ENCODE results near the gene SERP2.
A peak's percentile ranks its signal among the peaks of the same experiment; 100 is the strongest.

Gene SERP2

GRCh38 chr13:44413095-44413494, 39.5 kb downstream of the SERP2 start:
- DNase-seq, result no peak

GRCh38 chr13:44414716-44415115, 41.1 kb downstream of the SERP2 start:
- no peak for DNase-seq

GRCh38 chr13:44415815-44416214, 42.2 kb downstream of the SERP2 start:
- DNase-seq, result no peak

DNA sequence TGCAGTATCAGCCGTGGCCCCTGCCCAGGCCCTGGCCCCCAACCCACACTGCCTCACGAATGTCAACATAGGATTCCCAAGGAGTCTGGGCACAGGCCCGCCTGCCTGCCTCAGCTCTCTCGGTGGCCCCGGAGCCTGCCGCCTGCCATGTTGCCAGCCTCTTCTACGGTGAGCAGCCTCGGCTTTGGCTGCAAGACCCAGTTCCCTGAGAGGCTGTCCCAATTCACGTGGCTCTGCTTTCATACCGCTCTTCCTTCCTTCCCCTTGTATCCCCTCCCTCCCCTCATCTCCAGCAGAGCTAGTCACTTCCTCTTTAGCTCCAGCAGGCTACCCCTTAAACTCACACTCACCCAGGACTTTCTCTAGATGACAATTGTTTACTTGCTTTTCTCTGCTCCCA, 42.7 kb downstream of the SERP2 start:
- no peak for DNase-seq

GRCh38 chr13:44416744-44417143, 43.1 kb downstream of the SERP2 start:
- no peak for DNase-seq

DNA sequence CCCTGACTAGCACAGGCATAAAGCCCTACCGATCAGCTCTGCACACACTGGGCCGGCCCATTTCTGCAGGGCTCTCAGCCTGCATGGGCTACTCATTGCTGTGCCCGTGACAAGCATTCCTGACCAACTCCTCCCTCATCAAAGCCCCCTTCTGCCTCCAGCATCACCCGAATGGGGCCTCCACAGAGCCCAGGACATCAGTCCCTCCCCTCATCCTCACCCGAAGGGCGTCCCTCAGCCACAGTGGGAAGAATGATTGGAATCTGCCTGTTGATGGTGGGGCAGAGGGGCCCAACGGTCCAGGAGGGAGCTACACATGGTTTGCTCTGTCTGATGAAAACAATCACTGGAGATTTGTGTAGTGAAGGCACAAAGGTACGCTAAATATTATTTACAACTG, 43.8 kb downstream of the SERP2 start:
- DNase-seq, result no peak

DNA sequence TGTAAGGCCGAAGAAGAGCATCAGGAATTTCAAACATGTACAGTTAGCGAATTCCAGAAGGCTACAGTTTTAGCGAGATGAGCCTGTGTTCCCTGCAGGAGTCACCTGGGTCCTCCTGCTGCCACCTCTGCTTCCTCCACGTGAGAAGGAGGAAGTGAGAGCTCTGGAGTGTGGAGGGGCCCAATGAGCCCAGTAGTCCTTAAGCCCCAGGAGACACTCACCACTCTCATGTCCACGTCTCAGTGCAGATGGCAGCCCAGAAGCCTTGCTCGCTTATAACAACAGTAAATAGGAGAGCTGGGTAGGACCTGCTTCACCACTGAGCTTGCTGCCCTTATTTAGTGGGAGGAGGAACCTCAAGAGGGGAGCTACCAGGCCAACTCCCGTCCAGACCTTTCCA, 44.3 kb downstream of the SERP2 start:
- DNase-seq, result peak; percentile 43

- no peak for DNase-seq
Observed at GRCh38 chr13:44420376-44421220, 47.0 kb downstream of the SERP2 start.

GRCh38 chr13:44421853-44422525, 48.4 kb downstream of the SERP2 start:
- DNase-seq, result no peak

DNA sequence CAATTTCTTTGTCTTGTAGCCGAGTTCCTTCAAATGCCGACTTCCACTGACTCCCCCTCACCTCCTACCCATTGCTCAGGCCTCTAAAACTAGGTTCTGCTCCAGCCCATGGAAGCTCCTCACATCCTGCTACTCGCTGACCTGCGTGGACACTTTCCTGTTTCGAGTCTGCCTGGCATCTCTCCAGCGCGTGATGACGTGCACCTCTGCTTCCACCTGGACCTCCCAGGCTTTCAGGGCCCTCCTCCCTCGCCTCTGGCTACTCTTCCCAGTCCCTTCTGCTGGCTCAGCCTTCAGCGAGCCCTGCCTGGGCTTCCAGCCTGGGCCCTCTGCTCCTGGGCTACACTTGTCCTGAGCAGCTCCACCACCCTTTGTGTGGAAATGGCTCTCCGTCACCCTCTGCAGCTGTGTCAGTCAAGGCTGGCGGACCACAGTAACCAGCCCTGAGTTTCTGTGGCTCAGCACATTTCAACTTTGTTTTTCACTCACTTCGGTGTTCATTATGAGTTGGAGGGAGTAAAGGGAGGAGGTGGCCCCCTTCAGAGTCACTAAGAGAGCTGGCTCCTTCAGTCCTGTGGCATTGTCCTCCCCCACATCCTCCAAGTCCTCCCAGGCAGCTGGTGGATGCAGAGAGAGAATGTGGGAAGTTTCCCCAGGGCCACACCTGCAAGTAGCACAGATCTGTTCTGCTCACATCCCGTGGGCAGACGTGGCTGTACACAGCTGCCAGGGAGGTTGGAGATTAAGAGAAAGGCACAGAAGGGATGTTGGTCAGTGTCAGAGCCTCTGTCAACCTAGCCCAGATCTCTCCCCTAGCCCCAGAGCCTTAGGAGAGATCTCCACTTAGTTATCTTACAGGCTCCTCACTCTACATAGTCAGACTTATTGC, 49.4 kb downstream of the SERP2 start:
- peak; percentile 78 for DNase-seq

- DNase-seq, result no peak
Observed at GRCh38 chr13:44423824-44424223, 50.2 kb downstream of the SERP2 start.

DNA sequence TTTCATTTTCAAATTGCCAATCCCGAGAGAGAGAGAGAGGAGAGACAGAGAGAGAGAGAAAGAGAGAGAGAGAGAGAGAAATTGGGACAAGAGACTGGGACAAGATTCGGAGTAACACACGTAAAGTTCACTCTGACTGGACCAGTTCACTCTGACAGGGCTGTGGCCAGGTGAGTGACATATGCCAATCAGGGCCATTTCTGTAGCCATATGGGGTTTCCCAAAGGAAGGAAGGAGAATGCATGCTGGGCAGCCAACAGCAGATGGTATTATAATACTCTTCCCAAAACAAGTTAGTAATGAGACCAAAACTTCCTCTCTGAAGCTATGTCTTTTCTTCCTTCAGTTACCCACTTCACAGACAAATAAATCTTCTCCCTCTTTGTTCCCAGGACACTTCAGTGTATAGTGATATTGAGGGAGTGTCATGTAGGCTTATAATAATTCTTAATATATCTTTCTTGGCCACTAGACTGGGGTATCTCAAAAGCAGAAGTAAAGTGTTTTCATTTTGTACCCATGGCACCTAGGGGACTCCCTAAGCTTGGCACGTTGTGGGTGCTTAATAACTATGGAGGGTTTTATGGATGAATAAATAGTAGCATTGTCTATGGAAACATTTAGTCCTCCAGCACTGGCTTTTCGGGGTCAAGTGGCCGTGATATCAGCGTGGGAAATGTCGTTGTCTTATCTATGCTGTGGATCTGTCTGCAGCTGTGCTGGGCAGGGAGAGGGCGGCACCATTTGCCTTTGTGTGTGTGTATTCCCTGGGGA, 51.6 kb downstream of the SERP2 start:
- DNase-seq, result no peak

DNA sequence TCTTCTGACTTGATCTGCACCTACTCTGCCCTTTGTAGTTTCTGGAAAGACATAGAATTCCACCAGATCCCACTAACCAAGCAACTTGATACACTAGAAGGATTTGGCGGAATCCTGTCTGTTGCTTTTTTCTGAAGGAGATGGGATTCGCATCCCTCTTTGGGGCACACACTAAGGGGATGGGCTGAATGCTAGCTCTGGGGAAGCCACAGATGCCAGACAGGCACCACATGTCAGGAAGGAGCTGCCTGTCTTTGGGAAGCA, 52.1 kb downstream of the SERP2 start:
- no peak for DNase-seq

GRCh38 chr13:44426461-44426860, 52.8 kb downstream of the SERP2 start:
- DNase-seq, result no peak

DNA sequence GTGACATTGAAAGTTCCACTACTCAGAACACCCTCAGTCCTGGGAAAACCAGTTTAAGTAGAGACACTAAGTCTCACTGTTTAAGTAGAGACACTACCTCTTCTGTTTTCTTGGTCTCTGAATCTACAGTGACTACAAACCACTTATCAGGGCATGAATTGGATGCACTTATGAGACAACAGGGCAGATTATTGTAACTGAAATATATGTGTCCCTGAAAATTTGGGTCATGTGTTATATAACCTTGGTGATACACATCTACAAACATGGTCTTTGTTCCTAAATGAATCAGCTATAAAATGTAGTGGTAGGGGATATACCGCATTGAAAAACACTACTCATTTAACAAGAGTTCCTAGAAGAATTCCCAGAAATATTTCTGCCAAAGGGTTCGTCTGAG, 55.7 kb downstream of the SERP2 start:
- no peak for DNase-seq

DNA sequence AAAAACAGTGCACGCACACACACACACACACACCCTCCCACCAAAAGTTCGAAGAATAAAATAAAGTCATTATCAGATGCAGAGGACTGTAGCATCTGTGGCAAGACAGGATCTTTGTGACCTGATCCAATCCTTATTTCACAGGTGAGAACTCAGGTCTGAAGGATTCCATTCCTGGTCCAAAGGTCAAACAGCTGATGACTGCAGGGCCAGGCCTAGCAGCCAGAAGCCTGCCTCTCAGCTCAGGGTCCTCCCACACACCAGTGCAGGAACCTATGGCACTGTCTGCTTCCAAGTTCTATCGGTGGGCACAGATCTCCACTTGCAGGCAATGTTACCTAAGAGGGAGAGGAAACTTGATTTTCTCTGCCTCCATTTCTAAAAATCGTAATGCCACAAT, 57.5 kb downstream of the SERP2 start:
- no peak for DNase-seq

DNA sequence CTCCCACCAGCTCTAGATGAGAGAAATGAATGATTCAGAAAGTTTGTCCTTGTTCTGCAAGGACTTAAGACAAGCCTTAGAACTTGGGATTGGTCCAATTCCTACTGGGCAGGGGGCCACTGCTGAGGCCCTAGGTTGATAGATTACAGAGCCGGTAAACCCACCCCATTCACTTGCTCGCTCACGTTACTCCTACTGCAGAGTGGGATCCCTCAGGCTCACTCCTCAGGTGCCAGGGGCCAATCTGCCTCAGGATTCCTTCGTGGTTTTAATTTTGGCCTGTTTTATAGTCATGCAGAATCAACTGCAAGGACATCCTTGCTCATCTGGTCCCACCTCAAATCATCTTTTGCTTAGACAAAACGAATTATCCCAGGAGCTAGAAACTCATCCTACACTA, 59.0 kb downstream of the SERP2 start:
- DNase-seq, result no peak

DNA sequence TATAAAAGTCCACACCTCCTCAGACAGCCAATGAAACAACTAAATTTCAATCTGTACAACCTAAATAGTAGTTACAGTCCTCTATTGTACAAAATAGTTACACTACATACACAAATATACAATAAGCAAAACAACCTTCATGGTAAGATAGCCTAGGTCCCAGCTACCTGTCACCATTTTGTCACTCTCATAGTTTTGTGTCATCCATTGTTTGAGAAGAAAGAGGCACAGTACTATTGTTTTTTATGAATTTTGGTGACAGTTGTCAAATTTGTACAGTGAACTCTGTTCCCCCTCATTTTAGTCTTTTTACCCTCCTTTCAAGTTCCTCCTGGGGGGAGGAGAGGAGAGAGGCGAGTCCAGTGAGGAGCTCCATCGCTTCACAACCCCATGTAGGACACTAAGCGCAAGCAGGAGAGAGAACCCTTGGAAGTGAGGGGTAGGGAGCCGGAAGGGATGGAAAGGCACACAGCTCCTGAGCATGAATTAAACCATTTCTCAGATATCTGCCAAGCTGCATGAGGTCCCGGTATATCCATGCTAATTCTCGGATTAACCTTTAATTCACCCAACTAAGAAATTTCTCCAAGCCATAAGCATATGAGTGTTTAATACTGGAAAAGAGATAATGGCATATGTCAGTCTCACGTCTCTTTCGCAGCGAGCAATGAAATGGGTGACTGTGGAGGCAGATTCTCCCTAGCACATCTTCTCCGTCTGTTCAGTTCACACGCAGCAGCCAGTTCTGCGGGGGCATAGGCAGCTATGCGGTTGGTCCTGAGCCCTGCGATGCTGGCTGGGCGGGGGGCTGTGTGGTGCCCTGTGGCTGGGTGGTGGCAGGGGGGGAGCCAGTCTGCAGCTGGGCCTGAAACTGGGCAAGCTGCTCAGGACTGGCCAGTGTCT, 60.5 kb downstream of the SERP2 start:
- DNase-seq, result no peak

GRCh38 chr13:44434766-44435141, 61.1 kb downstream of the SERP2 start:
- DNase-seq, result no peak

GRCh38 chr13:44435142-44435918, 61.7 kb downstream of the SERP2 start:
- DNase-seq, result peak; percentile 94

DNA sequence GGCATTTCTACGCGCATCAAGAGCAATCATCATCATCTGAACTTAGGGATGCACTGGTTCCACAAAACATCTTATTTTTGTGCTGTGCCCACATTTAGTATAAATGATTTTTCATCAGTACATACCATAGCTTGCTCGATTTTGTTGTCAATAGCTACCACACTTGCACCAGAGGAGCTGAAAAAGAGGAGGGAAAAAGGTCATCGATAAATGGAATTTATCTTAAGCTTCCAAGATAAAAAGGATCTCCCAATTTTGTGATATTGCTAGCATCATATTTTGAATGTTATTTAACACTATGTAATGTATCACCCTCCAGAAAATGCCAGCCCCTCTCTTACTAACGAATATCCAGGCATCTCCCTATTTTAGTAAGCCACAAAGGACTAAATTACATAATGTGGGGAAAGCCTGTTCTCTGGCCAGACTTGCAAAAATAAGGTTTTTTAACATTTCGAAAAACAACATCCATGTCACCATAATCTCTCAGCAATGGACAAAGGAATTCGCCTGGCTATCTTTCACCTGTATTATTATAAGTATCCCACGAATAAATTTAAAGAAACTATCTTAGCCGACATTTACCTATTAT, 62.4 kb downstream of the SERP2 start:
- no peak for DNase-seq

Data from RPMI8226 (cell line).